Measurements from ENCODE around the gene BATF. TPM values are rescaled to one million over a fixed set of nuclear protein-coding genes. Genes with fewer than 3 reads are reported as not detected.

BATF gene
- total and polyA plus RNA-seq, 5 donors: 0.53 to 3.0 (median 0.72) TPM; not detected in 1

DNA sequence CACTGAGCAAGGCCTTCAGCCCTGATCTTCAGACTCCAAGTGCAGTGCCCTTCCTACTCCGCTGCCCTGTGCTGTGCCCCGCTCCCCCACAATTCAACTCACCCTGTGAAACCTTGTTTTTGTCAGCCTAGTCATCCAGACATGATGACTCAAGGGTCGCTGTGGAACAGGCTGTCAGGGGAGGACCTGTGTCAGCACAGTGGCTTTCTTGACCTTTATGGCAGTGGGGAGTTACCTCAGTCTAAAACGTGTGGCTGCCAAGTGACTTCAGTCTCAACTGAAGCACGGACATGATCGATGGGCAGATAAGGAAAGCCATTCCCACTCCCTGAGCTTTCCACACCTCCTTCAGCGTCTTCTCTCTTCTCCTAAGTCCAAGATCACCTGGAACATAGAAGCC, 39.8 kb downstream of the BATF start:
- DNase-seq (no peak), ATAC-seq (no peak)
- Histone ChIP-seq H3K27ac (ENCODE audit: low read length) (no peak overlapping the region), H3K27me3 (ENCODE audit: control insufficient read depth, insufficient read depth) (no peaks in the 10 kb centered on the region), H3K4me1 (ENCODE audit: control insufficient read depth, insufficient read depth, low read length) (no peaks in the 10 kb centered on the region), H3K9me3 (ENCODE audit: control insufficient read depth, low read length) (no peaks in the 10 kb centered on the region), H3K4me3 (ENCODE audit: low read length) (no peak overlapping the region)
- 55% methylated on average over 7 of the region's 7 CpGs for WGBS
- intact Hi-C loops (cut with DNase I): loop anchor here in 2 of 4 donors (10.0 kb wide), 2 partner anchors 227 to 257 kb away; no protein-coding TSS in a partner anchor

DNA sequence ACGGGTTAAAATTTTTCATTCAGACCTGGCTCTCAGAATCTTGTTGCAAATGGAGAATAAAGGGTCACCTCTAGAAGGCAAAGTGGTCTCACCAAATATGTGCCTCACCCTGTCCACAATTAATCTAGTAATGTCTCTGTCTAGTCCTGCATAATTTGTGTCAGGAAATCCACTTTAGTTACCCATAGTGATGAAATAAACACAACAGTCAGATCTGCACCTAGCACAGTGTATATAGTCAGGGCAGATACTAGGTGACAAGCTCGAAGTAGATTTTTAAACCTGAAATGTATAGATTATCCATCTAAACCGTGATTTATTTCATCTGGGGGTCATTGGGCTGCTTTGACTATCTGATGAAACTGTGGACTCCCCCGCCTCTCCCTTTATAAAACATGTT, 40.2 kb downstream of the BATF start:
- intact Hi-C loops (cut with DNase I): loop anchor here in 2 of 4 donors (10.0 kb wide), 2 partner anchors 228 to 258 kb away; no protein-coding TSS in a partner anchor
- H3K27me3 ChIP-seq (ENCODE audit: control insufficient read depth, insufficient read depth): no peaks in the 10 kb centered on the region
- no peak overlapping the region for H3K4me3 ChIP-seq (ENCODE audit: low read length)
- ATAC-seq: no peak
- DNase-seq: no peak
- 80% methylated on average over 4 of the region's 4 CpGs for WGBS
- H3K27ac ChIP-seq (ENCODE audit: low read length): no peak overlapping the region
- H3K9me3 ChIP-seq (ENCODE audit: control insufficient read depth, low read length): no peaks in the 10 kb centered on the region
- no peaks in the 10 kb centered on the region for H3K4me1 ChIP-seq (ENCODE audit: control insufficient read depth, insufficient read depth, low read length)

DNA sequence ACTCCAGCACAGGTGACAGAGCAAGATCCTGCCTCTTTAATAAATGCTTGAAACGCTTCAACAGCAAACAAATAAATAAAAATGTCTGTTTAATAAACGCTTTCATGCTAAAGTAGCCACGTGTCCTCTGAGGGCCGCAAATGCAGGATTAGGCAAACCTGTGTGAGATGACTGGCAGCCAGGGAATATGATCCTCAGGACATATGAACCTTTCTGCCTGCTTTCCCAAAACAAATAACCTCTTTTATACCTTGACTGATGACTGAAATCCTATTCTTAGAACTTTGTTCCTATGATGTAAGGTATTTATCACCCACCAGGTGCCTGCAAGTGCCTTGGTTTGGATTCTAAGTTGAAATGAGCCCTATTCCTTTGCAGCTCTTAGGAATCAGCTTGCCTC, 41.7 kb downstream of the BATF start:
- intact Hi-C loops (cut with DNase I): loop anchor here in 2 of 4 donors (10.0 kb wide), 2 partner anchors 229 to 259 kb away; no protein-coding TSS in a partner anchor
- 79% methylated on average over 4 of the region's 4 CpGs for WGBS
- DNase-seq (no peak), ATAC-seq (no peak)
- H3K27me3 ChIP-seq (ENCODE audit: control insufficient read depth, insufficient read depth): no peaks in the 10 kb centered on the region
- H3K9me3 ChIP-seq (ENCODE audit: control insufficient read depth, low read length): no peaks in the 10 kb centered on the region
- no peak overlapping the region for H3K27ac ChIP-seq (ENCODE audit: low read length)
- H3K4me1 ChIP-seq (ENCODE audit: control insufficient read depth, insufficient read depth, low read length): no peaks in the 10 kb centered on the region
- no peak overlapping the region for H3K4me3 ChIP-seq (ENCODE audit: low read length)

DNA sequence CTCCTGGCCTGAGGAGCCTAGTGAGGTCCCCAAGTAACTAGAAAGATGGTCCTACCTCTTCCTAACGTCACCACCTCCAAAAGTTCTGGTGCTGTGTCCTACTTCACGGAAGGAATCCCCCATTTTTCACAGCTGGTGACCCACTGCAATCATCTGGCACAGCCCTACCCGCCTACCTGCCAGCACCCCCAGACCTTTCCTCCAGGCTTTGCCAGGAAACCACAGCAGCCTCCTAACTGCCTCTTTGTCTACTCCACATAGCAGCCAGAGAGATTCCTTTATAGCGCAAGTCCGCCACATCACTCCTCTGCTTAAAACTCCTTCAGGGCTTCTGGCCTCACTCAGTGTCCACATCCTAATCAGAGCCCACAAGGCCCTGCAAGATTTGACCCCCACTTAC, 42.8 kb downstream of the BATF start:
- no peaks in the 10 kb centered on the region for H3K9me3 ChIP-seq (ENCODE audit: control insufficient read depth, low read length)
- intact Hi-C loops (cut with DNase I): loop anchor here in 2 of 4 donors (10.0 kb wide), 2 partner anchors 230 to 260 kb away; no protein-coding TSS in a partner anchor
- no peaks in the 10 kb centered on the region for H3K4me1 ChIP-seq (ENCODE audit: control insufficient read depth, insufficient read depth, low read length)
- no peak overlapping the region for H3K27ac ChIP-seq (ENCODE audit: low read length)
- DNase-seq (no peak), ATAC-seq (no peak)
- WGBS: 83% methylated on average over 5 of the region's 5 CpGs
- H3K27me3 ChIP-seq (ENCODE audit: control insufficient read depth, insufficient read depth): no peaks in the 10 kb centered on the region
- no peak overlapping the region for H3K4me3 ChIP-seq (ENCODE audit: low read length)

DNA sequence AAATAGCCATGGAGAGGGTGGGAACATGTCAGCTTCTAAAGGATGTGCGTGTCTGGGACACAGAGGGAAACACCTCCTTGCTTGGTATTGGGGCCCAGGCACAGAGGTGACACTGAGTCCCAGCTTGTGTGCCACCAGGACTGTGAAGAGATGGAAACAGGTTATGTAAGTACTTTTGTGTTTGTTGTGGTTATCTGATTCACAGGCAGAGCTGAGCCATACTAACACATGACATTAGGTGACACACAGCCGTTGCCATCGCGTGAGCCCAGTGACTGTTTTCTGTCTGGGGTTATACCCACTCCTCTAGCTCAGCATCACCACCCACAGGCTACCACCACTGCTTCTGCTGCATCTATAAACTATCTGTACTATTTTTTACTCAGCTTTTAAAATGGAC, 44.1 kb downstream of the BATF start:
- intact Hi-C loops (cut with DNase I): loop anchor here in 2 of 4 donors (10.0 kb wide), 2 partner anchors 232 to 262 kb away; no protein-coding TSS in a partner anchor
- no peak overlapping the region for H3K4me3 ChIP-seq (ENCODE audit: low read length)
- H3K4me1 ChIP-seq (ENCODE audit: control insufficient read depth, insufficient read depth, low read length): no peaks in the 10 kb centered on the region
- ATAC-seq (peak; percentile 17 to 61), DNase-seq (no peak)
- 45% methylated on average over 4 of the region's 4 CpGs for WGBS
- no peaks in the 10 kb centered on the region for H3K27me3 ChIP-seq (ENCODE audit: control insufficient read depth, insufficient read depth)
- peak overlapping the region; percentile 7 for H3K27ac ChIP-seq (ENCODE audit: low read length)
- H3K9me3 ChIP-seq (ENCODE audit: control insufficient read depth, low read length): no peaks in the 10 kb centered on the region

DNA sequence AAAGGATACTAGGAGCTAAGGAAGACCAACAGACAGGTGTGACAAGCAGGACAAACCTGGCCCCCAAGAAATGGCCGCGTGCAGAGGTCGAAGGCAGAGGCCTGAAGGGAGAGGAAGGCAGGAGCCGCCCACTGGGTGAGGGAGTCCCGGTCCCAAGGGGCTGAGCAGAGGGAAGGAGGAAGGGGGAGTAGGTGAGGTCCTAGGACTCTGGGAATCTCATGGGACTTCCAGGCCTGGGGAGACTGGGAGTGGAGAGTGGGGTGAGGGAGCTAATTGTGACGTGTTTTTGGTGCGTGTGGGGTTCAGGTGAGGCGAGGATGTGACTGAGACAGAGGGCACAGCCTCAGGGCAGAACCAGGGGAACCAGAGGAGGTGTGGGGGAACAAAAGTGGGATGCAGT, 44.5 kb downstream of the BATF start:
- H3K4me3 ChIP-seq (ENCODE audit: low read length): no peak overlapping the region
- H3K4me1 ChIP-seq (ENCODE audit: control insufficient read depth, insufficient read depth, low read length): no peaks in the 10 kb centered on the region
- 82% methylated on average over 8 of the region's 8 CpGs for WGBS
- H3K27ac ChIP-seq (ENCODE audit: low read length): no peak overlapping the region
- no peak for ATAC-seq
- no peak for DNase-seq
- H3K27me3 ChIP-seq (ENCODE audit: control insufficient read depth, insufficient read depth): no peaks in the 10 kb centered on the region
- H3K9me3 ChIP-seq (ENCODE audit: control insufficient read depth, low read length): no peaks in the 10 kb centered on the region
- intact Hi-C loops (cut with DNase I): loop anchor here in 2 of 4 donors (10.0 kb wide), 2 partner anchors 232 to 262 kb away; no protein-coding TSS in a partner anchor

DNA sequence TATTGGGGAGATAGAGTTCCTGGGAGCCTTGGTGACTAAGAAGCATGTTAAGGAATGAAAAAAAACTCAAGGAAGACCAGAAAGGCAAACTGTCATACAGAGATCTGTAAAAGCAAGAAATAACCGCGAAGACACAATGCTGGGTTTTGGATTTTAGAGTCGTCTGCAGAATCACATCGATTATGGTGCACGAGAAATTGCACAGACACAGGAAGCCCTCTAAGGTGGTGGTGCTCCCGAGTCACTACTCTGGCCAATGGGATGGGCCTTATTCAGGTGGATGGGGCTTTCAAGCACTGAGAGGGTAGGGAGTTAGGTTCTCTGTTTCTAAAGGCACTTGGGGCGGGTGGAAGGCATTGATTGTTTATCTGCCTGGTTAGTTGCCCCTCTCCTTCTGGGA, 45.9 kb downstream of the BATF start:
- DNase-seq (no peak), ATAC-seq (no peak)
- no peak overlapping the region for H3K27ac ChIP-seq (ENCODE audit: low read length)
- H3K27me3 ChIP-seq (ENCODE audit: control insufficient read depth, insufficient read depth): no peaks in the 10 kb centered on the region
- intact Hi-C loops (cut with DNase I): loop anchor here in 2 of 4 donors (10.0 kb wide), 2 partner anchors 233 to 263 kb away; no protein-coding TSS in a partner anchor
- H3K4me3 ChIP-seq (ENCODE audit: low read length): no peak overlapping the region
- no peaks in the 10 kb centered on the region for H3K4me1 ChIP-seq (ENCODE audit: control insufficient read depth, insufficient read depth, low read length)
- no peaks in the 10 kb centered on the region for H3K9me3 ChIP-seq (ENCODE audit: control insufficient read depth, low read length)
- WGBS: 87% methylated on average over 7 of the region's 7 CpGs

DNA sequence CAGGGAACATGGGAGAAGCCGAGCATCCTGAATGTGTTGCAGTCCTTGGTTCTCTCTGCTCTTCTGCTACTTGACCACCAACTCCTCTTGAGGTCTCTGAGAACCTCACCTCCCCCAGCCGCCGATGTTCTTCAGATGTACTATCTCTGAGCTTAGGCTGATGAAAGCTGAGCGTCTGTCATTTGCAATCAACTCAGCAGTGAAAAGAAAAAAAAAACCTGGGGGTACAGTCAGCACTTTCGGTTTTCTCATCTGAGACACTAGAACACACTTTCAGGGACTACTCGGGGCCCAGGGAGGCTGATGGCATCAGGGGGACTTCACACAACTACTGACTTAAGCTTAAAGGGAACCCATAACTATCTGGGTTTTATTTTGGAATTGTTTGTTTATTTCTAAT, 46.5 kb downstream of the BATF start:
- Histone ChIP-seq H3K4me3 (ENCODE audit: low read length) (no peak overlapping the region), H3K27ac (ENCODE audit: low read length) (no peak overlapping the region), H3K27me3 (ENCODE audit: control insufficient read depth, insufficient read depth) (no peaks in the 10 kb centered on the region), H3K9me3 (ENCODE audit: control insufficient read depth, low read length) (no peaks in the 10 kb centered on the region), H3K4me1 (ENCODE audit: control insufficient read depth, insufficient read depth, low read length) (no peaks in the 10 kb centered on the region)
- 73% methylated on average over 6 of the region's 6 CpGs for WGBS
- intact Hi-C loops (cut with DNase I): loop anchor here in 2 of 4 donors (10.0 kb wide), 2 partner anchors 234 to 264 kb away; no protein-coding TSS in a partner anchor
- DNase-seq: no peak
- no peak for ATAC-seq

DNA sequence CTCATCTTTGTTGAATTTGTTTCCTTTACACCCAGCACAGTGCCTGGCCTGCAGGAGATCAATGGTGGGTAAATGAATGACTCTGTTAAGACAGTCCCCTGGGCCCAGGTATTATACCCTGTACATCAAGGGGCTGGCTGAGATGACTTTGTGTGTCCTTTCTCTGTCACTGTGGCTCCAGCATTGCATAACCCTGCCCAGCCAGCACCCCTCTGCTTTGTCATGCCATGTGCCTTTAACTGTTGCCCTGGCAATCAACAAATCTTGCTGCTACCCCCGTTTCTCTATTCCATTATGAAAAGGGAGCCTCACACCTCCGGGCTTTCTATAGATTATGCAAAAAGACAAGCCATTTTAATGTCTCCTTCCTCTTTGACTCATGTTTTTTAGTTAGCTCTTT, 48.5 kb downstream of the BATF start:
- ATAC-seq (no peak), DNase-seq (no peak)
- H3K27me3 ChIP-seq (ENCODE audit: control insufficient read depth, insufficient read depth): no peaks in the 10 kb centered on the region
- H3K4me3 ChIP-seq (ENCODE audit: low read length): no peak overlapping the region
- WGBS: 50% methylated on average over 2 of the region's 2 CpGs
- no peak overlapping the region for H3K27ac ChIP-seq (ENCODE audit: low read length)
- intact Hi-C loops (cut with DNase I): no loop called here
- H3K9me3 ChIP-seq (ENCODE audit: control insufficient read depth, low read length): no peaks in the 10 kb centered on the region
- H3K4me1 ChIP-seq (ENCODE audit: control insufficient read depth, insufficient read depth, low read length): no peaks in the 10 kb centered on the region

DNA sequence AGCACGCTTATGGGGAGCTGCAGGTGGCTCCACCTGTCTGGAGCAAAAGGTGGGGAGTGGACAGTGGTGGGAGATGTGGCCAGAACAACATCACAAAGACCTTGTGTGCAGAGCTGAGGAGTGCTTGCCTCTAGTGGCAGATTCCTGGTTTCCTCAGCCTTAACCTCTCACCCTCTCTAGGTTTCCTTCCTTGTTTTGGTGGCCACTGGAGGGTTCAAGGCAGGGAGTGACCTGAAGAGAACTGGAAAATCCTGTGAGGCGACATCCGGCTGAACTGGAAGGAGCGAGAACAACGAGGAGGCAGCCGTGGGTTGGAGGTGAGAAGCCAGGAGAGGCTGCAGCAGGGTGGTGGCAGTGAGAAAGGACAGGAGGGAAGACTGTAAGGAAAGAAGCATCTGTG, 49.8 kb downstream of the BATF start:
- 85% methylated on average over 6 of the region's 6 CpGs for WGBS
- Histone ChIP-seq H3K4me3 (ENCODE audit: low read length) (no peak overlapping the region), H3K4me1 (ENCODE audit: control insufficient read depth, insufficient read depth, low read length) (no peaks in the 10 kb centered on the region), H3K27ac (ENCODE audit: low read length) (no peak overlapping the region), H3K9me3 (ENCODE audit: control insufficient read depth, low read length) (no peaks in the 10 kb centered on the region), H3K27me3 (ENCODE audit: control insufficient read depth, insufficient read depth) (no peaks in the 10 kb centered on the region)
- no peak for DNase-seq
- intact Hi-C loops (cut with DNase I): no loop called here
- no peak for ATAC-seq

DNA sequence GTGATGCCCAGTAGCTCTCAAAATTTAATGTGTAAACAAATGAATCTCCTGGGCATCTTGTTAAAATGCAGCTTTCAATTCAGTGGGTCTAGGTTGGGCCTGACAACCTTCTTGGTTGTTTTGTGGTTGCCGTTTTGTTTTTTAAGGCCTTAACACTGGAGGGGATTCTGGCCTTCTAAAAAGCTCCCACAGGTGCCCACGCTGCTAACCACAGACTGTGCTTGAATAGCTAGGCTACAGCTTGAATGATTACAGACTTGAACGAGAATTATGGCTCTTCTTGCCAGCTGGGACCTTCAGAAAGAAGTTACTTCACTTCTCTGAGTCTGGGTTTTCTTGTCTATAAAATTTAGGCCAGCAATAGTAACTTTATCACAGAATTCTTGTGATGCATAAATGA, 54.8 kb downstream of the BATF start:
- ATAC-seq (no peak), DNase-seq (no peak)
- 71% methylated on average over 3 of the region's 3 CpGs for WGBS
- intact Hi-C loops (cut with DNase I): loop anchor here in 1 of 4 donors (2.0 kb wide), 1 partner anchor 78 kb away; no protein-coding TSS in a partner anchor
- H3K9me3 ChIP-seq (ENCODE audit: control insufficient read depth, low read length): no peaks in the 10 kb centered on the region
- H3K4me1 ChIP-seq (ENCODE audit: control insufficient read depth, insufficient read depth, low read length): peaks cover 5% of the 10 kb centered on the region
- no peak overlapping the region for H3K4me3 ChIP-seq (ENCODE audit: low read length)
- H3K27me3 ChIP-seq (ENCODE audit: control insufficient read depth, insufficient read depth): no peaks in the 10 kb centered on the region
- no peak overlapping the region for H3K27ac ChIP-seq (ENCODE audit: low read length)

DNA sequence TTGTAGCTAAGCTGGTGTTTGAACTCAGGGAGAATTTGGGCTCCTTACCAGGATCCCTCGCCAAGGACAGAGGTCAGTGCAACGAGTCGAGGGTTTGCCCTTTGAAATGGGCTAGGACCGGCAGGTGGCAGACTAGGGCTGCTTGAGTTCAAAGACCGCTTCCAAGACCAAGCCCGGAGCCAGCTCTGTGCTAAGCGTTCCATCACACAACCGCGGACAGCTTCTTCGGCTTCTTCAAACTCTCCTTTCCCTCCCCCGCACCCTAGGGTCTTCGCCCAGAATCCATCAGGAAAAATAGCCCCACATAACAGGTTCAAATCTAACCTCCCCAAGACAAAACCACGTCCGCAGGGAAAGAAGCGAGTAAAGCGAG, 55.4 kb downstream of the BATF start:
- Histone ChIP-seq H3K27me3 (ENCODE audit: control insufficient read depth, insufficient read depth) (no peaks in the 10 kb centered on the region), H3K27ac (ENCODE audit: low read length) (peak overlapping the region; percentile 82), H3K4me1 (ENCODE audit: control insufficient read depth, insufficient read depth, low read length) (peaks cover 5% of the 10 kb centered on the region), H3K9me3 (ENCODE audit: control insufficient read depth, low read length) (no peaks in the 10 kb centered on the region), H3K4me3 (ENCODE audit: low read length) (peak overlapping the region; percentile 53)
- under 1% methylated on average over 16 of the region's 16 CpGs for WGBS
- intact Hi-C loops (cut with DNase I): loop anchor here (2.0 kb wide), 2 partner anchors 73 to 77 kb away; no protein-coding TSS in a partner anchor
- ATAC-seq (peak; percentile 89 to 90), DNase-seq (peak; percentile 90 to 96 (median 91))
